ENCODE results near the gene SUN3.

GRCh38 chr7:47973739-47974138 lies 55.2 kb downstream of the SUN3 start:
- TF ChIP-seq, protein P1, sequence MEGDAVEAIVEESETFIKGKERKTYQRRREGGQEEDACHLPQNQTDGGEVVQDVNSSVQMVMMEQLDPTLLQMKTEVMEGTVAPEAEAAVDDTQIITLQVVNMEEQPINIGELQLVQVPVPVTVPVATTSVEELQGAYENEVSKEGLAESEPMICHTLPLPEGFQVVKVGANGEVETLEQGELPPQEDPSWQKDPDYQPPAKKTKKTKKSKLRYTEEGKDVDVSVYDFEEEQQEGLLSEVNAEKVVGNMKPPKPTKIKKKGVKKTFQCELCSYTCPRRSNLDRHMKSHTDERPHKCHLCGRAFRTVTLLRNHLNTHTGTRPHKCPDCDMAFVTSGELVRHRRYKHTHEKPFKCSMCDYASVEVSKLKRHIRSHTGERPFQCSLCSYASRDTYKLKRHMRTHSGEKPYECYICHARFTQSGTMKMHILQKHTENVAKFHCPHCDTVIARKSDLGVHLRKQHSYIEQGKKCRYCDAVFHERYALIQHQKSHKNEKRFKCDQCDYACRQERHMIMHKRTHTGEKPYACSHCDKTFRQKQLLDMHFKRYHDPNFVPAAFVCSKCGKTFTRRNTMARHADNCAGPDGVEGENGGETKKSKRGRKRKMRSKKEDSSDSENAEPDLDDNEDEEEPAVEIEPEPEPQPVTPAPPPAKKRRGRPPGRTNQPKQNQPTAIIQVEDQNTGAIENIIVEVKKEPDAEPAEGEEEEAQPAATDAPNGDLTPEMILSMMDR (conservative IDR thresholded peaks at IDR 0.05; ENCODE audit: low read length) = no peak
- no peak for TF ChIP-seq EZH2phosphoT487 (IDR thresholded peaks at IDR 0.05; ENCODE audit: borderline replicate concordance)

All from Loucy (cell line).